ENCODE measurements around the gene MT1H. TPM values are rescaled to one million over a fixed set of nuclear protein-coding genes. Genes with fewer than 3 reads are reported as not detected.

Gene MT1H
- total RNA-seq, 6 experiments from 2014 or later = not detected

GRCh38 chr16:56625943-56626654 is 43.5 kb upstream of the MT1H start:
- no peak for TF ChIP-seq CTCF (IDR thresholded peaks at IDR 0.05)
- H3K4me3 Mint-ChIP-seq = peak overlapping the region; percentile 97
- peaks cover 4% of the 10 kb centered on the region; the same call in 1 of the 2 replicates for H3K27me3 Mint-ChIP-seq (ENCODE audit: insufficient read depth)
- peaks cover 18% of the 10 kb centered on the region; the same call in 1 of the 2 replicates for H3K36me3 Mint-ChIP-seq (ENCODE audit: low read depth)
- H3K4me1 Mint-ChIP-seq (ENCODE audit: low read depth) = peaks cover 28% of the 10 kb centered on the region
- no peaks in the 10 kb centered on the region for H3K9me3 Mint-ChIP-seq
- peak; percentile 76 for DNase-seq
- peak overlapping the region; percentile 96 for H3K27ac Mint-ChIP-seq

GRCh38 chr16:56626685-56627084 is 42.9 kb upstream of the MT1H start:
- Mint-ChIP-seq H3K4me1 (ENCODE audit: low read depth) (peaks cover 29% of the 10 kb centered on the region), H3K27ac (peak overlapping the region; percentile 96), H3K36me3 (ENCODE audit: low read depth) (peaks cover 18% of the 10 kb centered on the region; the same call in 1 of the 2 replicates), H3K4me3 (peak overlapping the region; percentile 97), H3K27me3 (ENCODE audit: insufficient read depth) (peaks cover 4% of the 10 kb centered on the region; the same call in 1 of the 2 replicates), H3K9me3 (no peaks in the 10 kb centered on the region)
- no peak for TF ChIP-seq CTCF (IDR thresholded peaks at IDR 0.05)
- no peak for DNase-seq

GRCh38 chr16:56628486-56629350 is 40.9 kb upstream of the MT1H start:
- no peak for TF ChIP-seq CTCF (IDR thresholded peaks at IDR 0.05)
- Mint-ChIP-seq H3K27me3 (ENCODE audit: insufficient read depth) (peaks cover 6% of the 10 kb centered on the region), H3K9me3 (no peaks in the 10 kb centered on the region), H3K4me1 (ENCODE audit: low read depth) (peaks cover 38% of the 10 kb centered on the region), H3K36me3 (ENCODE audit: low read depth) (peaks cover 18% of the 10 kb centered on the region; the same call in 1 of the 2 replicates), H3K4me3 (no peak overlapping the region), H3K27ac (no peak overlapping the region)
- no peak for DNase-seq

GRCh38 chr16:56629531-56629930 is 40.1 kb upstream of the MT1H start:
- H3K4me1 Mint-ChIP-seq (ENCODE audit: low read depth) = peaks cover 38% of the 10 kb centered on the region
- H3K4me3 Mint-ChIP-seq = no peak overlapping the region
- no peak for TF ChIP-seq CTCF (IDR thresholded peaks at IDR 0.05)
- H3K27me3 Mint-ChIP-seq (ENCODE audit: insufficient read depth) = peaks cover 14% of the 10 kb centered on the region
- H3K36me3 Mint-ChIP-seq (ENCODE audit: low read depth) = peaks cover 18% of the 10 kb centered on the region; the same call in 1 of the 2 replicates
- no peak overlapping the region for H3K27ac Mint-ChIP-seq
- H3K9me3 Mint-ChIP-seq = no peaks in the 10 kb centered on the region
- DNase-seq = no peak

GRCh38 chr16:56630134-56630533 is 39.5 kb upstream of the MT1H start:
- no peak overlapping the region for H3K4me3 Mint-ChIP-seq
- peaks cover 39% of the 10 kb centered on the region for H3K4me1 Mint-ChIP-seq (ENCODE audit: low read depth)
- no peak for DNase-seq
- H3K9me3 Mint-ChIP-seq = no peaks in the 10 kb centered on the region
- H3K27me3 Mint-ChIP-seq (ENCODE audit: insufficient read depth) = peaks cover 20% of the 10 kb centered on the region
- H3K27ac Mint-ChIP-seq = no peak overlapping the region
- no peak for TF ChIP-seq CTCF (IDR thresholded peaks at IDR 0.05)
- H3K36me3 Mint-ChIP-seq (ENCODE audit: low read depth) = peaks cover 18% of the 10 kb centered on the region; the same call in 1 of the 2 replicates
